Activated CD4-positive, CD25-positive, alpha-beta regulatory T cell treated with anti-CD3 and anti-CD28 coated beads, Interleukin-2, amount 50 U/mL, for 72 hours (primary cell): Measurements from ENCODE around the gene CNNM4.

ENCODE experiments used
- DNase-seq: peaks from one replicate; pipeline ENCODE4 v3.0.0; 2021

The CNNM4 gene

GRCh38 chr2:96760036-96760985 lies at the start of gene CNNM4:
CNNM4 (plus strand) TSS chr2:96760902; CDS start chr2:96761000, 98 bp downstream.
- peak; percentile 89 for DNase-seq

GRCh38 chr2:96710985-96711384 lies 49.7 kb upstream of the CNNM4 start:
- no peak for DNase-seq

- DNase-seq: no peak
These were observed 45.0 kb upstream of the CNNM4 start for GRCh38 chr2:96715658-96716057.

GRCh38 chr2:96716388-96716787 lies 44.3 kb upstream of the CNNM4 start:
- DNase-seq: no peak

GRCh38 chr2:96726131-96726530 lies 34.6 kb upstream of the CNNM4 start:
- DNase-seq: no peak

- DNase-seq: no peak
These were observed 33.3 kb upstream of the CNNM4 start for GRCh38 chr2:96727431-96727830.

- DNase-seq: no peak
These were observed 31.0 kb upstream of the CNNM4 start for GRCh38 chr2:96729748-96730147.

- no peak for DNase-seq
These were observed 30.5 kb upstream of the CNNM4 start for GRCh38 chr2:96730212-96730611.

- no peak for DNase-seq
These were observed 26.8 kb upstream of the CNNM4 start for GRCh38 chr2:96733931-96734330.

- DNase-seq: no peak
These were observed 25.7 kb upstream of the CNNM4 start for GRCh38 chr2:96734880-96735583.

GRCh38 chr2:96737251-96737650 lies 23.5 kb upstream of the CNNM4 start:
- no peak for DNase-seq

- no peak for DNase-seq
These were observed 22.9 kb upstream of the CNNM4 start for GRCh38 chr2:96737831-96738230.

- no peak for DNase-seq
These were observed 21.5 kb upstream of the CNNM4 start for GRCh38 chr2:96739076-96739632.

- peak; percentile 93 for DNase-seq
These were observed 20.9 kb upstream of the CNNM4 start, which contains the start of gene LMAN2L for GRCh38 chr2:96739633-96740428. LMAN2L (minus strand) TSS chr2:96740064; CDS start chr2:96740040, 24 bp downstream.

- DNase-seq: no peak
These were observed 13.6 kb upstream of the CNNM4 start for GRCh38 chr2:96747061-96747617.

GRCh38 chr2:96751800-96752199 lies 8.9 kb upstream of the CNNM4 start:
- DNase-seq: no peak

GRCh38 chr2:96753661-96754282 lies 6.9 kb upstream of the CNNM4 start:
- DNase-seq: no peak

GRCh38 chr2:96754317-96754716 lies 6.4 kb upstream of the CNNM4 start:
- DNase-seq: no peak

- DNase-seq: no peak
These were observed 3.8 kb upstream of the CNNM4 start for GRCh38 chr2:96756788-96757476.

- DNase-seq: no peak
These were observed 3.2 kb upstream of the CNNM4 start for GRCh38 chr2:96757477-96757860.

GRCh38 chr2:96758987-96759386 lies 1.7 kb upstream of the CNNM4 start:
- no peak for DNase-seq
